ENCODE results near the gene KCNH3.
"Not testable (repeated sequence)": the region's sequence is repeated elsewhere in the genome, so short reads cannot be mapped to it uniquely, and the experiment has no call there.

KCNH3 gene

GRCh38 chr12:49505672-49506071 is 33.2 kb upstream of the KCNH3 start:
- TF ChIP-seq SPI1 (IDR thresholded peaks at IDR 0.05; ENCODE audit: low read depth, low read length) = no peak
- TF ChIP-seq POLR2A (IDR thresholded peaks at IDR 0.05; ENCODE audit: low read depth, low read length) = no peak
- TF ChIP-seq TAF1 (IDR thresholded peaks at IDR 0.05; ENCODE audit: low read depth, low read length) = no peak
- TF ChIP-seq POLR2AphosphoS5 (IDR thresholded peaks at IDR 0.05; ENCODE audit: low read depth, low read length) = no peak
- no peak for DNase-seq (ENCODE audit: insufficient read length, low spot score)
- no peak for FAIRE-seq

GRCh38 chr12:49507139-49507538 is 31.7 kb upstream of the KCNH3 start:
- FAIRE-seq = no peak
- TF ChIP-seq POLR2A (IDR thresholded peaks at IDR 0.05; ENCODE audit: low read depth, low read length) (no peak), POU2F2 (IDR thresholded peaks at IDR 0.05; ENCODE audit: low read depth, low read length) (no peak), TAF1 (IDR thresholded peaks at IDR 0.05; ENCODE audit: low read depth, low read length) (no peak), PAX5 (IDR thresholded peaks at IDR 0.05; ENCODE audit: insufficient read depth, low read length, severe bottlenecking) (no peak), SPI1 (IDR thresholded peaks at IDR 0.05; ENCODE audit: low read depth, low read length) (no peak), POLR2AphosphoS5 (IDR thresholded peaks at IDR 0.05; ENCODE audit: low read depth, low read length) (no peak)
- no peak for DNase-seq (ENCODE audit: insufficient read length, low spot score)

- DNase-seq (ENCODE audit: insufficient read length, low spot score); FAIRE-seq: not testable (repeated sequence)
Observed at GRCh38 chr12:49509681-49510080, 29.1 kb upstream of the KCNH3 start.

GRCh38 chr12:49511410-49511809 is 27.4 kb upstream of the KCNH3 start:
- FAIRE-seq (no peak), DNase-seq (ENCODE audit: insufficient read length, low spot score) (no peak)
- no peak for TF ChIP-seq POLR2AphosphoS5 (IDR thresholded peaks at IDR 0.05; ENCODE audit: low read depth, low read length)
- no peak for TF ChIP-seq PAX5 (IDR thresholded peaks at IDR 0.05; ENCODE audit: insufficient read depth, low read length, severe bottlenecking)
- no peak for TF ChIP-seq SPI1 (IDR thresholded peaks at IDR 0.05; ENCODE audit: low read depth, low read length)
- TF ChIP-seq TAF1 (IDR thresholded peaks at IDR 0.05; ENCODE audit: low read depth, low read length) = no peak
- no peak for TF ChIP-seq POLR2A (IDR thresholded peaks at IDR 0.05; ENCODE audit: low read depth, low read length)
- TF ChIP-seq POU2F2 (IDR thresholded peaks at IDR 0.05; ENCODE audit: low read depth, low read length) = no peak

GRCh38 chr12:49512546-49512945 is 26.3 kb upstream of the KCNH3 start:
- DNase-seq (ENCODE audit: insufficient read length, low spot score) (no peak), FAIRE-seq (no peak)
- TF ChIP-seq PAX5 (IDR thresholded peaks at IDR 0.05; ENCODE audit: insufficient read depth, low read length, severe bottlenecking) (no peak), TAF1 (IDR thresholded peaks at IDR 0.05; ENCODE audit: low read depth, low read length) (no peak), POLR2A (IDR thresholded peaks at IDR 0.05; ENCODE audit: low read depth, low read length) (no peak), SPI1 (IDR thresholded peaks at IDR 0.05; ENCODE audit: low read depth, low read length) (no peak), POLR2AphosphoS5 (IDR thresholded peaks at IDR 0.05; ENCODE audit: low read depth, low read length) (no peak), POU2F2 (IDR thresholded peaks at IDR 0.05; ENCODE audit: low read depth, low read length) (no peak)

GRCh38 chr12:49515266-49515665 is 23.6 kb upstream of the KCNH3 start:
- DNase-seq (ENCODE audit: insufficient read length, low spot score) (no peak), FAIRE-seq (no peak)
- no peak for TF ChIP-seq SPI1 (IDR thresholded peaks at IDR 0.05; ENCODE audit: low read depth, low read length)
- TF ChIP-seq POU2F2 (IDR thresholded peaks at IDR 0.05; ENCODE audit: low read depth, low read length) = no peak
- no peak for TF ChIP-seq POLR2A (IDR thresholded peaks at IDR 0.05; ENCODE audit: low read depth, low read length)
- no peak for TF ChIP-seq TAF1 (IDR thresholded peaks at IDR 0.05; ENCODE audit: low read depth, low read length)
- TF ChIP-seq PAX5 (IDR thresholded peaks at IDR 0.05; ENCODE audit: insufficient read depth, low read length, severe bottlenecking) = no peak
- TF ChIP-seq POLR2AphosphoS5 (IDR thresholded peaks at IDR 0.05; ENCODE audit: low read depth, low read length) = no peak

- no peak for FAIRE-seq
- TF ChIP-seq POLR2AphosphoS5 (IDR thresholded peaks at IDR 0.05; ENCODE audit: low read depth, low read length) = no peak
- no peak for TF ChIP-seq POU2F2 (IDR thresholded peaks at IDR 0.05; ENCODE audit: low read depth, low read length)
- TF ChIP-seq SPI1 (IDR thresholded peaks at IDR 0.05; ENCODE audit: low read depth, low read length) = no peak
- TF ChIP-seq TAF1 (IDR thresholded peaks at IDR 0.05; ENCODE audit: low read depth, low read length) = no peak
- TF ChIP-seq PAX5 (IDR thresholded peaks at IDR 0.05; ENCODE audit: insufficient read depth, low read length, severe bottlenecking) = no peak
- no peak for TF ChIP-seq POLR2A (IDR thresholded peaks at IDR 0.05; ENCODE audit: low read depth, low read length)
- no peak for DNase-seq (ENCODE audit: insufficient read length, low spot score)
Observed at GRCh38 chr12:49518914-49519573, 19.8 kb upstream of the KCNH3 start.

- DNase-seq (ENCODE audit: insufficient read length, low spot score) (no peak), FAIRE-seq (no peak)
Observed at GRCh38 chr12:49519574-49519936, 19.3 kb upstream of the KCNH3 start.

GRCh38 chr12:49521389-49521788 is 17.4 kb upstream of the KCNH3 start:
- TF ChIP-seq POLR2AphosphoS5 (IDR thresholded peaks at IDR 0.05; ENCODE audit: low read depth, low read length) (no peak), TAF1 (IDR thresholded peaks at IDR 0.05; ENCODE audit: low read depth, low read length) (no peak), POU2F2 (IDR thresholded peaks at IDR 0.05; ENCODE audit: low read depth, low read length) (no peak), SPI1 (IDR thresholded peaks at IDR 0.05; ENCODE audit: low read depth, low read length) (no peak), POLR2A (IDR thresholded peaks at IDR 0.05; ENCODE audit: low read depth, low read length) (no peak), PAX5 (IDR thresholded peaks at IDR 0.05; ENCODE audit: insufficient read depth, low read length, severe bottlenecking) (no peak)
- FAIRE-seq = no peak

More at GRCh38 chr12:49519574-49519936, 19.3 kb upstream of the KCNH3 start:
- TF ChIP-seq POLR2A (IDR thresholded peaks at IDR 0.05; ENCODE audit: low read depth, low read length) (no peak), PAX5 (IDR thresholded peaks at IDR 0.05; ENCODE audit: insufficient read depth, low read length, severe bottlenecking) (no peak), TAF1 (IDR thresholded peaks at IDR 0.05; ENCODE audit: low read depth, low read length) (no peak), POU2F2 (IDR thresholded peaks at IDR 0.05; ENCODE audit: low read depth, low read length) (no peak), POLR2AphosphoS5 (IDR thresholded peaks at IDR 0.05; ENCODE audit: low read depth, low read length) (no peak), SPI1 (IDR thresholded peaks at IDR 0.05; ENCODE audit: low read depth, low read length) (no peak)

GRCh38 chr12:49524660-49525324 is 14.0 kb upstream of the KCNH3 start:
- TF ChIP-seq SPI1 (IDR thresholded peaks at IDR 0.05; ENCODE audit: low read depth, low read length) (no peak), PAX5 (IDR thresholded peaks at IDR 0.05; ENCODE audit: insufficient read depth, low read length, severe bottlenecking) (no peak), POLR2AphosphoS5 (IDR thresholded peaks at IDR 0.05; ENCODE audit: low read depth, low read length) (no peak), POLR2A (IDR thresholded peaks at IDR 0.05; ENCODE audit: low read depth, low read length) (no peak), TAF1 (IDR thresholded peaks at IDR 0.05; ENCODE audit: low read depth, low read length) (no peak), POU2F2 (IDR thresholded peaks at IDR 0.05; ENCODE audit: low read depth, low read length) (no peak)
- DNase-seq (ENCODE audit: insufficient read length, low spot score) = no peak
- FAIRE-seq = no peak

More at GRCh38 chr12:49521389-49521788, 17.4 kb upstream of the KCNH3 start:
- DNase-seq (ENCODE audit: insufficient read length, low spot score) = no peak
